ENCODE results near the gene FRAS1.

GRCh38 chr4:78152795-78153194 is 95.7 kb downstream of the FRAS1 start:
- TF ChIP-seq CTCF (IDR thresholded peaks at IDR 0.05; ENCODE audit: extremely low read depth in 1 of 2, insufficient read depth in 1 of 2, low read depth in 1 of 2, low read length in 2 of 2) (no peak), EZH2 (IDR thresholded peaks at IDR 0.05; ENCODE audit: borderline replicate concordance, low read depth, low read length, severe bottlenecking) (no peak), POLR2A (IDR thresholded peaks at IDR 0.05; ENCODE audit: low read depth, low read length) (no peak), FOS (IDR thresholded peaks at IDR 0.05; ENCODE audit: borderline replicate concordance, insufficient read depth, low read length) (no peak), MAX (IDR thresholded peaks at IDR 0.05; ENCODE audit: insufficient read depth, insufficient read length) (no peak), MYC (IDR thresholded peaks at IDR 0.05; ENCODE audit: low read depth, low read length) (no peak), POLR2AphosphoS5 (IDR thresholded peaks at IDR 0.05; ENCODE audit: insufficient read depth, low read depth, low read length) (no peak), JUN (IDR thresholded peaks at IDR 0.05; ENCODE audit: borderline replicate concordance, insufficient read depth, insufficient read length, low read depth) (no peak)

All from endothelial cell of umbilical vein (primary cell).